GM23248 (cell line): Measurements from ENCODE around the gene FTO.

ENCODE experiments used
- EZH2 ChIP-seq: fragments of 200-600 bp; sonication (generic); IDR thresholded peaks from 2 replicates; pipeline ENCODE4 v1.6.1; 2018; ENCODE audit warnings: antibody characterized with exemption, mild to moderate bottlenecking; ENCODE audit not compliant: insufficient read depth, poor library complexity, severe bottlenecking
- EZH2phosphoT487 ChIP-seq: fragments of 200-600 bp; sonication (generic); IDR thresholded peaks from 2 replicates; pipeline ENCODE4 v1.6.1; 2018; ENCODE audit warnings: antibody characterized with exemption, moderate library complexity, mild to moderate bottlenecking, low read depth; ENCODE audit not compliant: insufficient read depth

DNA sequence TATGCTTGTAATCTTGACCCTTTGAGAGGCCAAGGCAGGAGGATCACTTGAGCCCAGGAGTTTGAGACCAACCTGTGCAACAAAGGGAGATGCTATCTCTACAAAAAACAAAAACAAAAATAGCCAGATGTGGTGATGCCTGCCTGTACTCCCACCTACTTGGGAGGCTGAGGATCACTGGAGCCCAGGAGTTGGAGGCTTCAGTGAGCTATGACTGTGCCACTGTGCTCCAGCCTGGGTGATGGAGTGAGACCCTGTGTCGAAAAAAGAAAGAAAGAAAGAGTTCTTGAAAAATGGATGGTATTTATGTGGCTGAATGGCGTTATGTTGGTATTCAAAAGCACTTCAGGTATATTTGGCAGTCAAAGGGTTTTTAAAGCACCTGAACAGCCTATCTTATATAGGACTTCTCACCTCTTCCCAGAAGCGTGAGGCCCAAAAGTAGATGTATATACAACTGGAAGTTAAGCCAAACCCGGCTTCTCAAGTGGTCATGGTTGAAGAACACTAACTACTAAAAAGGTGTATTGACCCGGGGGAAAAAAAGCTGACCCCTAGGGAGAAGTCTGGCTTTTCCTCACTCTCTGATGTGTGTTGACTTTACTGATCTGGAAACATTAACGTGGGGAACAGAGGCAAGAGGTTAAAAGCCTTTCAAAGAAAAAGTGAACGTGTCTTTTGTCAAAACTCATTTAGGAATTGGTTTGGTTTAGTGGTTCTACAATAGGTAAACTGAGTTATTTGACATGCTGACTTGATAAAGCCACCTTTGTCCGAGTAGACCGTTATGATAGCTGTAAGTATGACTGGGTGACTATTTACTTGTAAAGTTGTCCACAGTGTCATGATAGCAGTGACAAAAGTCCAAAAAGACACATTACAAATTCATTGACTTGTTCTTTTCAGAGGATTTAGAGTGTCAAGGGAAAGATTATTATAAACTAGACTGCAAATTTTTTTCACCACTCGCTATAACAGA is 399.2 kb downstream of the FTO start:
- TF ChIP-seq EZH2 (no peak), EZH2phosphoT487 (no peak)
